HG03108 (cell line): ENCODE results near the gene FRG2C.
"Not testable (repeated sequence)": the region's sequence is repeated elsewhere in the genome, so short reads cannot be mapped to it uniquely, and the experiment has no call there.

ENCODE experiments used
- ATAC-seq: cut with Tn5 transposase; IDR thresholded peaks from one replicate; pipeline ENCODE4 v1.9.1; 2021; ENCODE audit warnings: moderate library complexity; ENCODE audit not compliant: unreplicated experiment

Gene FRG2C

DNA sequence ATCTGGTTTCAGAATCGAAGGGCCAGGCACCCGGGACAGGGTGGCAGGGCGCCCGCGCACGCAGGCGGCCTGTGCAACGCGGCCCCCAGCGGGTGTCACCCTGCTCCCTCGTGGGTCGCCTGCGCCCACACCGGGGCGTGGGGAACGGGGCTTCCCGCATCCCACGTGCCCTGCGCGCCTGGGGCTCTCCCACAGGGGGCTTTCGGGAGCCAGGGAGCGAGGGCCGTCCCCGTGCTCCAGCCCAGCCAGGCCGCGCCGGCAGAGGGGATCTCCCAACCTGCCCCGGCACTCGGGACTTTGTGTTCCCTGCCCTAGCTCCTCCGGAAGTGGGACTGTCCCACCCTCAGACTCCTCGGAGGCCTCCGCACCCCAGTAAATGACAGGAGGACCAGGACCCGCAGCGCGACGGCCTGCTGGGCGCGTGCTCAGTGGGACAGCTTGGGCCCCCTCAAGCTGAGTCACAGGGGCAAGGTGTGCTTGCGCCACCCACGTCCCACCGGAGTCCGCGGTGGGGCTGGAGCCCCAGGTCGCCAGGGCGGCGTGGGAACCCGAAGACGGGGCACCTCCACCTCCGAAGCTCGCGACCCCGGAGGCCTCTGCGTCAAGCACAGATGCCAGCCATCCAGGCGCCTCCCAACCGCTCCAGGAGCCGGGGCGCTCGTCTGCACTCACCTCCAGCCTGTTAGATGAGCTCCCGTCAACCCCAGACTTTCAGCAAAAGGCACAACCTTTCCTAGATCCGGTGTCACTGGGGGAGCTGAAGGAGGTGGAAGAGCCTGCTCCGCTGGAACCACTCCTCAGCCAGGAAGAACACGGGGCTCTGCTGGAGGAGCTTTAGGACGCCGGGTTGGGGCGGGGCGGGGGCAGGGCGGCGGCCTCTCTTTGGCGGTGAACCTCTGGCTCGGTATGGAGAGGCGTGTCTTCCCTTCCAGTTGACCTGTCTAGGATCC lies 5.5 kb downstream of the FRG2C start:
- ATAC-seq = not testable (repeated sequence)

DNA sequence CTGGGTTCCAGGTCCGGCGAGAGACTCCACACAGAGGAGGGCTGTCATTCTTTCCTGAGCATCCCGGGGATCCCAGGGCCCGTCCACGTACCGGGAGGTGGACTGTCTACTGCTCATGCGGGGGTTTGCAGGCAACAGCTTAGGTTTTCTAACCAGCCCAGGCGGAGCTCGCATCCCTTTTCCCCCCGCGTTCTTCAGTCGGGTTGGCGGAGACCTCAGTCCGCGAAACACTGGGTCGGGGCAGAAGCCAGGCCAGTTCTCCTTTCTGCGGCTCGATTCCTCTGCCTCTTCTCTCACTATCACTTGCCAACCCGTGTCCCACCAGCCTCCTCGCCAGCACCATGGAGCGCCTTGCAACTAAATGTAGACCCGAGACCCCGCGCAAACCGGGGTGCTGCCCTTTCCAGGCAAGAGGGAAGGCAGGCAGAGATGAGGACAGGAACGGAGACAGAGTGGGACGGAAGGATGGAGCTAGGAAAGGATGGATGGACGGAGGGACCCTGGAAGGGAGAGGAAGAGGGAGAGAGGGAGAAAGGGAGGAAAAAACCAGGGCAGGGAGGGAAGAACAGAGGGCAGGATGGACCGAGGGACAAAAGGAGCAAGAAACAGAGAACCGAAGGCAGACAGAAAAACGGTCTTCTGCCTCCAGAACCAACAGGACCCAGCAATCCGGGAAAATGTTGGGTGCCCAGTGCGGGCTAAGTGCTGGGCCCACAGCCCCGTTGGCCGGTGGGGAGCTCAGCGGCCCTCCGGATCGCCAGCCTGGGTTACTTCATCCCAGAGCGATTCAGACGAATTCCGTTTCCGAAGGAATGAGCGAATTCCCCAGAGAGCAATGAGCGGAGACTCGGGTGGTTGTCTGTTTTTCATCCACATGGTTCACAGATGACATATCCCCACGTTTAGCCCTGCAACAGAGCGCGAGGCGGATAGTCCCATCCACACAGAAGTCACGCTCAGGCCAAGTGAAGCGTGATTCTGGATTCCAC lies 6.5 kb downstream of the FRG2C start:
- not testable (repeated sequence) for ATAC-seq

DNA sequence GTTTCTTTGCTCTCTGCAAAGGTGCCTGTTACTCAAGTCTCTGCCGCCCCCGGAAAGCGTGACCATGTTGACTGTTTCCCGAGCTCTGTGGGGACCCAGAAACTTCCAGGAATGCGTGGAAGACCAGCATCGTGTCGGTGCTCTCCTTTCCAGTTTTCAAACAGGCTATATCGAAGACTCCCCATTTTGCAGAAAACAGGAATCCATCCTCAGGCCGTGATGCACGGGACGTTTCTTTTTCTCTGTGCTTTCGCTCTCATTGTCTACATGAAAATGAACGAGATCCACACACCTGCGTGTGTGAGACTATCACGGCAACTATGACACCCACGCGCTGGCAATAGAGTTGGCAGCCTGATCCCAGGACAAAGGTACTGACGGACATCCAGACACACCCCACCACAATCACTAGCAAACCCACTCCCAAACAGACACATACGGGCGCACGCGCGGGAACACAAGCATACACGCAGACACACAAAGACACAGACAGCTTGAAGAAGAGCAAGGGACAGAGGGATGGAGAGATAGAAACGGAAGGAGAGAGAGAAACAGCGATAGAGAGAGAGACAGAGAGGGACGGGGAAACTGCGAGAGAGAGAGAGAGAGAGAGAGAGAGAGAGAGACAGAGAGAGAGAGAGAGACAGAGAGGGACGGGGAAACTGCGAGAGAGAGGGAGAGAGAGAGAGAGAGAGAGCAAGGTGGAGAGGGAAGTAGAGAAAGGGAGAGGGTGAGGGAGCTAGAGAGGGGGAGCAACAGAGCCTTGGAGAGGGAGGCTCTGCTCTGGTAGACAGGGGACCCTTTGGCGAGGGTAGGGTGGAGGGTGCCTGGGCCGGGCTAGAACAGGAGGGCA lies 7.4 kb downstream of the FRG2C start:
- not testable (repeated sequence) for ATAC-seq

DNA sequence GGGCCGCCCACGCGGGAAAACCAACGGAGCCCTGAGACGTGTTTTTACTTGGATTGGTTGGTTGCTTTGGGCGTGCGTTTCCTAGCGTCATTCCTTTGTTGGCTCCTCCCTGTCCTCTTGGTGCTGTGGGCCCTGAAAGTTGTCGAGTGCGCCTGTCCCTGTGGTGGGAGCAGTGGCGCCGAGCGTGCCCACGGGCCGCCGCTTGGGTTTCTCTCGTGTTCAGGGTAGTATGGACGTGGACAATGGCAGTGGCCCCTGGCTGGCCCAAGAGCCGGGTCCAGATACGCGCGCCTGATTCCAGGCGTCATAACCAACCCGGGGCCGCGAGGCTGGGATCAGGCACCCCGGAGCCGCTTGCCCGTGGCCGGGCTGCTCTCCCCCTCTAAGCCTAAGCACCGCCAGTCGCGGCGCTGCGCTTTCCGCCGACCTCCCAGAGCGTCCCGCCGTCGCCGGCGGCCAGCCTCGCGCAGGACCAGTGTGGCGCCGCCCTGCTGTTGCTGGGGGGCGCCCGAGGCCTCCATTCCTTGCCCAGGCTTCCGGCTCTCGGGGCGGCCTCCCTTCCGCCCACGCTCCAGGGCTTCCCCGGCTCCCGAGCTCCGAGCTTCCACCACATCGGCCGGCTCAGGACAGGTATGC lies 8.1 kb downstream of the FRG2C start:
- not testable (repeated sequence) for ATAC-seq

DNA sequence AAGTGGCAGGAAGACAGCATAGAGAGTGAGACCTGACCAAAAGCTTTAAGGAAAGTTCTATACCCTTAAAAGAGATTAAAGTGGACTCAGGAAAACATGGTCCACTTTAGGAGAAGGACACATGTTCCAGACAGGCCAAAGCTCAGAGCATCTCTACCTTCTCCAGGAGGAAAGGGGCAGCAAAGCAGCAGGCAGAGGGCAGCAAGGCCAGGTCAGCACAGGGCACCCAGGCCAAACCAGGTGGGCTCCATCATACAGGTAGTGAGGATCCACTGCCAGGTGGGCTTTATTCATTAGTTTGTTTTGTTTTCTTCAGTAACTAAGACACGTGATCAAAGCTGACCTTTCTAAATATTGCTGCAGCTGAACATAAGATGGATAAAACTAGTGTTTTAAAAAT lies 19.8 kb downstream of the FRG2C start:
- not testable (repeated sequence) for ATAC-seq

DNA sequence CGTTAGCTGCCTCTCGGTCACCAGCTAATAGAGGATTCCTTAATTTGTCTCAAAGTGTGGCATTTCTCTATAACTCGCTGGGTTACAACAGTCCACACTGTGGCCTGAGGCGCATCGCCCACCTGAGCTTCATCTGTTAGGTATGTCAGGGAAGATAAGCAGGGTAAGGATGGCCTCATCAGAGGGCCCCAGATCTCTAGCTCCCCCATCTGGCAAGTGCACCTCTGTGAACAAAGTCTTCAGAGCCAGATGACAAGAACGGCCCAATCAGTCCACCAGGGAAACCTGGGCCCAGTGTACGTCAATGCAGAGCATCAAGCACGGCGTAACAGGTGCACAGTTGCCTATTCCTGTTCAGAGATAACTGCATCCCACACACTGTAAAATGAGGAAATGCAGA lies 23.2 kb downstream of the FRG2C start:
- ATAC-seq = no peak

DNA sequence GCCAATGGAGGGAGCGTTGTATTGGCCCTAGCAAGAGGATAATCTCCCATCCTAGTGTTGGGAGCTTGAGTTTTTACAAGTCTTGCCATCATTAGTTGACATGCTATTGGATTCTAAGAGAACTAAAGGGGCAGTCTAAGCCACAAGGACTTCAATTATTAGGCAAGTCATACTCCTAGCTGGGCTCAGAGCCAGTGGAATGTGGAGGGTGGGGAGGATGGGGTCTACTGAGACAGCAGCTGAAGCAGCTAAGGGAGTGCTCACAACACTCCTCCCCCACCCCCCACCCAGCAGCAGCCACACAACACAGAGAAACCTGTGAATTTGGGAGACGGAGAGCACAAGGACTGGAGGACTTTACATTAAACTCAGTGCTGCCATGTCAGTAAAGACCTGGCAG lies 27.9 kb downstream of the FRG2C start:
- no peak for ATAC-seq
